Melanocyte of skin (primary cell): ENCODE results near the gene TRERF1. TPM values are rescaled to one million over a fixed set of nuclear protein-coding genes. Genes with fewer than 3 reads are reported as not detected.

Experiments used
- total RNA-seq, 2 donors: library from RNA; depleted of rRNA; stranded (reverse); fragments of >200 nt; gene quantifications; 2 replicates each; pipeline ENCODE4 v1.2.3, GENCODE V29; 2012

The TRERF1 gene, protein sequence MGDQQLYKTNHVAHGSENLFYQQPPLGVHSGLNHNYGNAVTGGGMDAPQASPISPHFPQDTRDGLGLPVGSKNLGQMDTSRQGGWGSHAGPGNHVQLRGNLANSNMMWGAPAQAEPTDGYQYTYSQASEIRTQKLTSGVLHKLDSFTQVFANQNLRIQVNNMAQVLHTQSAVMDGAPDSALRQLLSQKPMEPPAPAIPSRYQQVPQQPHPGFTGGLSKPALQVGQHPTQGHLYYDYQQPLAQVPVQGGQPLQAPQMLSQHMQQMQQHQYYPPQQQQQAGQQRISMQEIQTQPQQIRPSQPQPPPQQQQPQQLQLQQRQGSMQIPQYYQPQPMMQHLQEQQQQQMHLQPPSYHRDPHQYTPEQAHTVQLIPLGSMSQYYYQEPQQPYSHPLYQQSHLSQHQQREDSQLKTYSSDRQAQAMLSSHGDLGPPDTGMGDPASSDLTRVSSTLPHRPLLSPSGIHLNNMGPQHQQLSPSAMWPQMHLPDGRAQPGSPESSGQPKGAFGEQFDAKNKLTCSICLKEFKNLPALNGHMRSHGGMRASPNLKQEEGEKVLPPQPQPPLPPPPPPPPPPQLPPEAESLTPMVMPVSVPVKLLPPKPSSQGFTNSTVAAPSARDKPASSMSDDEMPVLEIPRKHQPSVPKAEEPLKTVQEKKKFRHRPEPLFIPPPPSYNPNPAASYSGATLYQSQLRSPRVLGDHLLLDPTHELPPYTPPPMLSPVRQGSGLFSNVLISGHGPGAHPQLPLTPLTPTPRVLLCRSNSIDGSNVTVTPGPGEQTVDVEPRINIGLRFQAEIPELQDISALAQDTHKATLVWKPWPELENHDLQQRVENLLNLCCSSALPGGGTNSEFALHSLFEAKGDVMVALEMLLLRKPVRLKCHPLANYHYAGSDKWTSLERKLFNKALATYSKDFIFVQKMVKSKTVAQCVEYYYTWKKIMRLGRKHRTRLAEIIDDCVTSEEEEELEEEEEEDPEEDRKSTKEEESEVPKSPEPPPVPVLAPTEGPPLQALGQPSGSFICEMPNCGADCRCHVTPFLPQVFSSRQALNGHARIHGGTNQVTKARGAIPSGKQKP (N-terminal part only)
- 1 to 10 TPM in 1 of 2 donors, under 1 TPM in 1; 0.67 to 1.7 TPM for total RNA-seq

DNA sequence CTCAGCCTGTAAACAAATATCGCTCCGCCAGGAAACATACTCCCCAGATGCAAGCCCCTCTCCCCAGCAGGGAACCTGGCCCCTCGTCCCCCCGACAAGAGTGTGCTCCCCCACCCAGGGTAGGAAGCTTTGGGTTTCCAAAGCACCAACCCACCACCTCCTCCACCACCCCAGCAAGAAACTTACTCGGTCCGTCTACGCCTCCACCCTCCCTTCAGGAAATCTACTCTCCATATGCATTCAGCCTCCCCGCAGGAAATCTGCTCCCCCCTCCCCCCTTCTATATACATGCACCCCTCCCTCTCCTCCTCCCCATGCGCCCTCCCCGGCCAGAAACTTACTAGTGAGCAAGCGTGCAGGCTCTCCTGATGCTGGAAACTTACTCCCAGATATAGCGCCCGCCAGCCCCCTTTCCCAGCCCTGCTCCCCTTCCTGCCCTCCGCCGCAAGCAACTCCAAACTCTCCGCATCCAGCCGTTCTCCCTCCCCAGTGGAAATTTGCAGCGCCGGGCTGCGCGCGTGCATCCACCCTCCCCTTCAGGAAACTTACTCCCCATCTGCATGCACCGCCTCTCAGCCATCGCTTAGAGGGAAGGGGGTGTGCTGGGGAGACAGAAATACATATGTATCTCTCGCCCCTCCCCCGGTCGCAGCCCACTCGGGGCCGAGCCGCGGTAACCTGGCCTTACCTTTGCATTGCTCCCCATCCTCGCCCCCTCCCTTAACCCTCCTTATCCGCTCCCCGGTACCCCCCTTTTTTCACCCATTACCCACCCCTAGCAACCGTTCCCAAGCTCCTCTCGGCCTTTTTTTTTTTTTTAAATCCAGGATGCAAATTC, at the start of gene TRERF1:
Gene TRERF1, minus strand, starts transcription at position 594 of the 838 bp plus-strand sequence. CDS start 182,336 bp downstream, outside the sequence.

GRCh38 chr6:42217519-42218367, 234.0 kb downstream of the TRERF1 start, which contains the start of gene MRPS10:
TSS of gene MRPS10 (minus strand) at chr6:42217861. CDS start at chr6:42217849, 12 bp downstream.

Other genes starting within 250 kb of the TRERF1 start
- 10 to 100 TPM; 37.2 to 54.3 TPM for gene MRPS10, start 234.1 kb downstream of the TRERF1 start, total RNA-seq
- gene UBR2, start 112.1 kb upstream of the TRERF1 start, total RNA-seq, result 10 to 100 TPM; 20.6 to 22.0 TPM